Thymus (tissue), 14 donors: ENCODE results near the gene PCYT1B. TPM values are rescaled to one million over a fixed set of nuclear protein-coding genes. Genes with fewer than 3 reads are reported as not detected.

Experiments
- DNase-seq, 9 donors: peaks; one replicate each; pipeline ENCODE4 v3.0.0-alpha.2; 2013; ENCODE audit warnings: low spot score in 9 of 9, low read depth in 6 of 9, missing footprints in 1 of 9
- H3K27ac ChIP-seq, 2 donors: one replicate each; pipeline ENCODE4 v1.5.1; 2013; ENCODE audit warnings: control low read depth in 1 of 2, low read depth in 1 of 2, low read length in 1 of 2, mild to moderate bottlenecking in 1 of 2, moderate library complexity in 1 of 2
- H3K27me3 ChIP-seq, 2 donors: one replicate each; pipeline ENCODE4 v1.5.1; 2013; ENCODE audit warnings: low read length in 1 of 2; ENCODE audit not compliant: control insufficient read depth in 2 of 2, insufficient read depth in 1 of 2
- H3K36me3 ChIP-seq, 2 donors: one replicate each; pipeline ENCODE4 v1.5.1; 2013; ENCODE audit warnings: low read length in 1 of 2, mild to moderate bottlenecking in 1 of 2, moderate library complexity in 1 of 2; ENCODE audit not compliant: control insufficient read depth in 2 of 2, insufficient read depth in 2 of 2
- H3K4me1 ChIP-seq, 2 donors: one replicate each; pipeline ENCODE4 v1.5.1; 2013; ENCODE audit warnings: low read length in 2 of 2; ENCODE audit not compliant: control insufficient read depth in 2 of 2, insufficient read depth in 2 of 2
- H3K4me3 ChIP-seq, 2 donors: one replicate each; pipeline ENCODE4 v1.5.1; 2013; ENCODE audit warnings: low read length in 2 of 2, control low read depth in 1 of 2, mild to moderate bottlenecking in 1 of 2
- H3K9me3 ChIP-seq, 2 donors: one replicate each; pipeline ENCODE4 v1.5.1; 2013; ENCODE audit warnings: low read length in 1 of 2, mild to moderate bottlenecking in 1 of 2; ENCODE audit not compliant: control insufficient read depth in 2 of 2, insufficient read depth in 1 of 2
- WGBS: extraction: QIAGEN DNeasy Blood & Tissue Kit; methylation state at CpG from one replicate; pipeline ENCODE4 v1.1.7; 2013; 5-methylcytosine and 5-hydroxymethylcytosine counted together
- long read RNA-seq, 10 donors: transcript quantifications; one replicate each; lab custom pipeline, GENCODE V29; 2026
- polyA plus RNA-seq: library from polyadenylated mRNA; stranded (reverse); fragments of 200-250 nt; gene quantifications from one replicate; pipeline ENCODE4 v1.2.3, GENCODE V29; 2013
- total RNA-seq: library from RNA; stranded (reverse); fragments of 120-200 nt; gene quantifications from one replicate; pipeline ENCODE4 v1.2.4, GENCODE V29; 2013
- donor health status: healthy.

The PCYT1B gene
- total RNA-seq: 0.38 TPM
- 0.37 TPM for polyA plus RNA-seq
- long read RNA-seq, donor 1: 0 reads
- long read RNA-seq, donor 2: 0 reads
- long read RNA-seq, donor 3: 0 reads
- long read RNA-seq, donor 4, partial matches to known transcripts: 0 of 1 reads
- long read RNA-seq, donor 4, other reads (novel, unspliced or antisense): 0 of 1 reads
- long read RNA-seq, donor 5: 0 reads
- long read RNA-seq, donor 6: 0 reads
- long read RNA-seq, donor 7: 0 reads
- long read RNA-seq, donor 8: 0 reads
- long read RNA-seq, donor 9: 0 reads
- long read RNA-seq, donor 10: 0 reads

GRCh38 chrX:24647257-24648058 is at the start of gene PCYT1B:
TSS of gene PCYT1B (minus strand) at chrX:24647347. CDS start at chrX:24647105, 242 bp downstream.
- peak; percentile 19 to 83 (median 47) for DNase-seq
- 3% methylated on average over 23 of the region's 24 CpGs for WGBS
- Histone ChIP-seq H3K36me3 (no peaks in the 10 kb centered on the region), H3K4me1 (peaks cover 0 to 7% of the 10 kb centered on the region in 2 donors), H3K4me3 (peak within 1 kb of the TSS; percentile 17 to 35), H3K9me3 (no peaks in the 10 kb centered on the region), H3K27ac (peak within 1 kb of the TSS in 1 of 2 donors; percentile 1), H3K27me3 (no peaks in the 10 kb centered on the region)

- H3K27me3 ChIP-seq: no peaks in the 10 kb centered on the region
- H3K4me1 ChIP-seq: peaks cover 0 to 3% of the 10 kb centered on the region in 2 donors
- H3K27ac ChIP-seq: no peak overlapping the region
- no peak for DNase-seq
- 95% methylated on average over 6 of the region's 6 CpGs for WGBS
- no peak overlapping the region for H3K4me3 ChIP-seq
- H3K36me3 ChIP-seq: peaks cover 0 to 9% of the 10 kb centered on the region in 2 donors
- H3K9me3 ChIP-seq: no peaks in the 10 kb centered on the region
These were observed 49.1 kb upstream of the PCYT1B start for GRCh38 chrX:24696294-24696693.

- Histone ChIP-seq H3K36me3 (peaks cover 0 to 5% of the 10 kb centered on the region in 2 donors), H3K4me1 (peaks cover 0 to 3% of the 10 kb centered on the region in 2 donors), H3K27ac (no peak overlapping the region), H3K4me3 (peak overlapping the region in 1 of 2 donors; percentile 71), H3K27me3 (no peaks in the 10 kb centered on the region), H3K9me3 (no peaks in the 10 kb centered on the region)
- no peak for DNase-seq
- WGBS: 62% methylated on average over 6 of the region's 6 CpGs
These were observed 47.7 kb upstream of the PCYT1B start for GRCh38 chrX:24694825-24695224.

- DNase-seq: peak in 8 of 9 donors; percentile 31 to 81 (median 55)
- H3K9me3 ChIP-seq: no peaks in the 10 kb centered on the region
- peak within 1 kb of the TSS; percentile 64 to 66 for H3K27ac ChIP-seq
- H3K4me1 ChIP-seq: peaks cover 0 to 3% of the 10 kb centered on the region in 2 donors
- no peaks in the 10 kb centered on the region for H3K36me3 ChIP-seq
- H3K27me3 ChIP-seq: no peaks in the 10 kb centered on the region
- peak within 1 kb of the TSS; percentile 58 to 71 for H3K4me3 ChIP-seq
- WGBS: under 1% methylated on average over 70 of the region's 70 CpGs
These were observed 46.5 kb upstream of the PCYT1B start, which contains the start of gene POLA1 for GRCh38 chrX:24693453-24694202. TSS of gene POLA1 (plus strand) at chrX:24693918. CDS start at chrX:24693962, 44 bp downstream.

- H3K27me3 ChIP-seq: no peaks in the 10 kb centered on the region
- no peak overlapping the region for H3K27ac ChIP-seq
- no peaks in the 10 kb centered on the region for H3K36me3 ChIP-seq
- WGBS: 96% methylated on average over 4 of the region's 4 CpGs
- no peak overlapping the region for H3K4me3 ChIP-seq
- no peaks in the 10 kb centered on the region for H3K9me3 ChIP-seq
- no peak for DNase-seq
- H3K4me1 ChIP-seq: peaks cover 0 to 3% of the 10 kb centered on the region in 2 donors
These were observed 45.2 kb upstream of the PCYT1B start for GRCh38 chrX:24692305-24692704.

- 95% methylated on average over 2 of the region's 2 CpGs for WGBS
- Histone ChIP-seq H3K27me3 (no peaks in the 10 kb centered on the region), H3K9me3 (no peaks in the 10 kb centered on the region), H3K4me3 (no peak overlapping the region), H3K27ac (no peak overlapping the region), H3K36me3 (no peaks in the 10 kb centered on the region), H3K4me1 (no peaks in the 10 kb centered on the region)
- no peak for DNase-seq
These were observed 36.9 kb upstream of the PCYT1B start for GRCh38 chrX:24684048-24684447.

- H3K36me3 ChIP-seq: no peaks in the 10 kb centered on the region
- no peak overlapping the region for H3K27ac ChIP-seq
- H3K4me1 ChIP-seq: no peaks in the 10 kb centered on the region
- DNase-seq: no peak
- H3K27me3 ChIP-seq: no peaks in the 10 kb centered on the region
- no peaks in the 10 kb centered on the region for H3K9me3 ChIP-seq
- WGBS: 97% methylated on average over 7 of the region's 7 CpGs
- no peak overlapping the region for H3K4me3 ChIP-seq
These were observed 35.7 kb upstream of the PCYT1B start for GRCh38 chrX:24682739-24683432.

- H3K27ac ChIP-seq: no peak overlapping the region
- no peaks in the 10 kb centered on the region for H3K36me3 ChIP-seq
- H3K4me3 ChIP-seq: no peak overlapping the region
- H3K4me1 ChIP-seq: no peaks in the 10 kb centered on the region
- 44% methylated on average over 5 of the region's 5 CpGs for WGBS
- no peaks in the 10 kb centered on the region for H3K9me3 ChIP-seq
- H3K27me3 ChIP-seq: no peaks in the 10 kb centered on the region
- peak in 2 of 9 donors; percentile 13 to 14 for DNase-seq
These were observed 29.4 kb upstream of the PCYT1B start for GRCh38 chrX:24676403-24677024.
